GM19395 (cell line): ENCODE measurements around the gene CAPN13.

Experiments
- ATAC-seq: cut with Tn5 transposase; IDR thresholded peaks from one replicate; pipeline ENCODE4 v1.9.1; 2021; ENCODE audit warnings: mild to moderate bottlenecking, moderate library complexity; ENCODE audit not compliant: unreplicated experiment

Gene CAPN13

DNA sequence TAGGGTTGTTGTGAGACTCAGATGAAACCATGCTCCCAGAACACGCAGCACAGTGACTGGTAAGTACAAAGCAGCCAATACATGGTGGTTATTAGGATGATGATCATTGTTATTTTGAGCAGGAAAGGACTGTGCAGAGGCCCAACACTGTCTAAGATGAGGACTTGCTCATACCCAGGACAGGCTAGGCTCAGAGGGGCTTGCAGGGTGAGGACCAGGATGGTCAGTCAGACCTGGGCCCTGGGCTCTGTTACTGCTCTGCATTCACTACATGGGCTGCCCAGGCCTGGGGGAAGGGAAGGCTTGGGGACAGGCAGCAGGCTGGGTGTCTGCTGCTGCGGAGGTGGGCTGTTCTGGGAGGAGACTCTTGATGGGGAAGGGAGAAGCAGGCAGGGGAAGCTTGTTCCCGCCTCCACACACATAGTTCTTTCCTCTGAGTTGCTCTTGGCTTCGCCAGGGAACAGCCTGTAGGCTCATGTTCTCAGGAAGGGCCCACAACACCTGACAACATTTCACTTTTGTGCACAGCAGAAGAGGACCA lies 17.5 kb downstream of the CAPN13 start:
- ATAC-seq, result no peak

- ATAC-seq, result no peak
Measured at GRCh38 chr2:30786923-30787685, 20.1 kb downstream of the CAPN13 start.

- no peak for ATAC-seq
Measured at GRCh38 chr2:30784682-30785081, 22.6 kb downstream of the CAPN13 start.

DNA sequence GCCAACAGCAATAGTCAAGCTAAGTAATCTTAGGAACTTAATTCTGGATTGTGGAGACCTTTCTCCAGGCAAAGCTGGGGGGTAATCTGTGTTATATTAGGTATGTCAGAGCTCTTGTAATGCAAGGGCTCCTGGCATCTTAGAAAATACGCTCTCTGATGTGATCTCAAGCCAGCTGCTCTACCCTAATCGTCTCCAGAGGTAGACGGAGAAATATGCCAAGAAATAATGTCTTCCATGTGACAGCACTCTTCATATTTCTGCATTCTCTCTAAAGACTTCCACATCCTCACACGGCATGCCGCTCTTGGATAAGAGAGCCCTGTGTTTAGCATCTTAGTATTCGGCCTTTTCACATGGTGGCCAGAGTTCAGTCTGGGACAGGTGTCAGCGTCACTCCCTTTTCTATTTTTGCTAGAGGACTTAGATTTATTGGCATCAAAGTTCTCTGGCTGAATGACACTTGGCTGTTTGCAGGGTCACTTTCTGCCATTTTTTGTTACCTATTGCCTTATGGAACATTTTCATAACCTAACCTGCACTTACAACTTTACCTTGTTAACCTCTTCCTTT lies 25.2 kb downstream of the CAPN13 start:
- ATAC-seq, result no peak

GRCh38 chr2:30781451-30781850 lies 25.8 kb downstream of the CAPN13 start:
- no peak for ATAC-seq

DNA sequence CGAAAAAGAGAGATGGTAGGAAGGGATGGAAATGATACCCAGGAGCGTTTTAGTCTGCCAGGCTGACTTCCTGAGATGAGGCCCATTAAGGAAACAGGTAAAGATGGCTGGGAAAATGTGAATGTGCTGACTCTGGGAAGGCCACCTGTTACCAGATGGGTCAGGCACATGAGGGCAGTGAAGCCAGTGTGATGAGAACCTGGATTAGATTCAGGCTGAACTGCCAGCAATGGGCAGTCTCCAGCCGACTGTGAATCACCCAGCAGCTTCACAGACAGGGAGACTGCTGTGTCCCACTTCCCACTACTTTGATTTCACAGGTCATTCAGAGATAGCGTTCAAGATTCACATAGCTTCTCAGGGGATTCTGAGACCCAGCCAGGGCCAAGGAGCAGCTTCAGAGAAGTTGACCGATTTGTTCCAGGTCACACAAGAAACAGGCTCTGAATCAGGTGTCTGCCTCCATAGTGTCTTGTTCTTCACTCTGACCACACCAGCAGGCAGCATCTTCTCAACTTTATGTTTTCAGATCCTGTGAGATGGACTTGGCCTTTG lies 26.4 kb downstream of the CAPN13 start:
- ATAC-seq, result no peak

DNA sequence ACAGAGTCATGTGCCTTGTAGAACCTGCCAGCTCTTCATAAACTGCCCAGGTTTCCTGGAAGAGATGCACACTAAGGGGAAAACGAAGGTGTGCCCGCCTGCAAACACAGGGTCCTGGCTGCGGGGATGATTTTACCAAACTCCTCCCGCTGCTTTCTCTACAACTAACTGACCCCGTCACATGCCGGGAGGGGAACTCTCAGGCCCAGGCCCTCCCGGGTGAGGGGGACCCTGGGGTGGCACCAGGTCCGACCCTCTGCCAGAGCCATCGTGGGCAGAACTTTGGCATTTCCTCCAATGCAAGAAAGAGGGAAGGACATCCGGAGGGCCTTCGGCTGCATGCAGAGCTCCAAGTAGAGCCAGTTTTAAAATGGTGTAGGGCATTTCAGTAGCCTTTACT lies 28.6 kb downstream of the CAPN13 start:
- ATAC-seq, result no peak

DNA sequence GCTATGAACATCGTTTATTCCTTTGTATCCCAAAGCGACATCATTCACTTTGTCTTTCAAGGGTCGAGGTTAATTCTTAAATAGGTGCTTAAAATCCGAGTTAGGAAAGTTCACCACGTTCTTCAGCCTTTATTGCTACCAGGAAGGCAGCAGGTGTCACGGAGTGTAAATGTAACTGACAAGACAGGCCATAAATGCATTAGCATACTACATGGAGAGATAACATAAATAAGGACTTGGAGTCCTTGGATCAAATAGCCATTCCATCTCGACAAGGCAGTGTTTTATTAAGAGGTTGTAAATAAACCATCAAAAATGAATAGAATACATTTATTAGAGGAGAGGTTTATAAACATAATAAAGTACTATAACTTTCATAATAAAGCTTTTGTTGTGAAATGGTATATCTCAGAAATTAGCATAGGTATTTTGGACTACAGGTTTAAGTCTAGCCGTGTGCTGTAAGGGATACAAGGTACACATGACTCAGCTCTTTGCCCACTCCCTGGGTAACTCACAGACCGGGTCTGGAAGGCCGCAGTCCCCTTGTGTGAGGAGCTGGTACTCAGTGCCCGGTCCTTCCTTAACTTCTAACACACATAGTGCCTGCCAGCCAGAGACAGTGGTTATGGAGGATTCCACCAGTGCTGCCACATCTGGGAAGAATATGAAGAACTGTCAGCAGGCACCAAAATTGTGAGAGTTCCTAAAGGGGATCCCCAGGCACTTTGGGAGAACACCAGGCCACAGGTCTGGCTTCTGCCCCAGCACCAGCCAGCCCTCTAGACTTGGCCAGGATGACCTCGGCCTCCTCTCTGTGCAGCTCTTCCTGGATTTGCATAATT lies 29.4 kb downstream of the CAPN13 start:
- no peak for ATAC-seq

DNA sequence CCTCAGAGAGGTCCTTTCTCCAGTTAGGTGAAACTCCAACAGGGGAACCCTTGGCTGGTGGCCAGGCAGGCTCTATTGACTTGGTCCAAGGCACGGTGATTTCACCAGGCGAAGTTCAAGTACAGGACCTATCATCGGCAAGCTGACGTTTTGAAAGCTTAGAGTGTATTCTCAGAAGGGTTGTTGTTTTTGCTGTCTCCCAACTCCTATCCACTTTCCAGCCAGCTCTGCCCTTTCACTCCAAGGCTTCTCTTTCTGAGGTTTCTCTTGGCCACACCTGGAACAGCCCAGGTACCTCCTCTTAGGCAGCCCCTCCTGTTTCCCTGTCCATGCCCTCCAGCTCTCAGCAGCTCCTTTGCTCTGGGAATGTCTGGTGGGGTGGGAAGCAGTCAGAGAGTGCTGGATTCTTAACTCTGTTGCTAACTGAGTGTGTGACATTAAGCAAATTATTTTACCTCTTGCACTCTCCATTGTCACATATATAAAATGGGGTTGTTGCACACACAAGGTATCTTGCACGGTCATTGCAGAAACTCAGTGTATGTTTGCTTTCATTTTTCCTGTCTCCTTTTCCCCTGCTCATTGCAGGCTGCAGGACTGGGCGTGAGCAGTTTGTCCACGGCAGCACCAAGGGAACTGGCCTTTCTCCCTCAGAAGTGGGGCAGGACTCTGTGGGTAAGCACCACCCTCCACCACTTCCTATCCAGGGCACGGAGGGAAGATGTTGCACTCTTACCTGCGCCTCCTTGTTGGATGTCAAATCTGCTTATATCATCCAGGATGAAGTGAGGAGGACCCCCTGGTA lies 30.2 kb downstream of the CAPN13 start:
- no peak for ATAC-seq

GRCh38 chr2:30775833-30776232 lies 31.4 kb downstream of the CAPN13 start:
- no peak for ATAC-seq

GRCh38 chr2:30772021-30772705 lies 35.1 kb downstream of the CAPN13 start:
- no peak for ATAC-seq

- ATAC-seq, result no peak
Measured at GRCh38 chr2:30770816-30771576, 36.2 kb downstream of the CAPN13 start.

- ATAC-seq, result no peak
Measured at GRCh38 chr2:30769891-30770462, 37.3 kb downstream of the CAPN13 start.

- no peak for ATAC-seq
Measured at GRCh38 chr2:30769481-30769780, 37.8 kb downstream of the CAPN13 start.

- no peak for ATAC-seq
Measured at GRCh38 chr2:30768708-30769480, 38.4 kb downstream of the CAPN13 start.

DNA sequence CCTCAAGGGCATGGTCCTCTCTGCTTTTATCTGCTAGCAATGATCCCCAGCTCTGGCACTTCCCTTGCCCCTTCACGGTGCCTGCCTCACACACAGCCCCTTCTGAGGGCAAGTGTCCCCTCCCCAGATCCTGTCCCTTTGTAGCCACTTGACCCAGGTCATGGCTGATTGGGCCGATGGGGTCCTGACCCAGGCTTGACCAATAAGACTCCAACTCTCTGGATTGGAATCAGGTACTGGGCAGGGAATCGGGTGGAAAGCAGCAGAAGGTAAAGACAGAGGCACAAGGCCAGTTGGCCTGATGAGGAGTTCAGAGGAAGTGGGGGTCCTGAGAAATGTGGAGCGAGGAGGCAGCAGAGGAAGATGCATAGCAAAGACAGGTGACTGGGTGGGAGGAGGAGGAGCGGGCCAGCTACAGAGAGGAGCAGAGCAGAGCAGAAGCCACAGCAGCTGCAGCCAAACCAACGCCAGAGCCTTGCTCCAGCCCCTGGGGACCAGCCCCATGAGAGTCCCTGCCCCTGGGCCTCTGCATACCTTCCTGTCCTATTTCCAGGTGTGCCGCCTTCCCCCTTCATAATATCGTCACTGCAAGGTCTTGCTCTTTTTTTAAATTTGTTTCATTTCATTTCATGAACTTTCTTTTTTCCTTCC lies 39.1 kb downstream of the CAPN13 start:
- ATAC-seq, result no peak

- ATAC-seq, result no peak
Measured at GRCh38 chr2:30766666-30767065, 40.6 kb downstream of the CAPN13 start.
